Measurements from ENCODE around the gene ARHGDIA.

The ARHGDIA gene

GRCh38 chr17:81865733-81866439 lies 5.3 kb downstream of the ARHGDIA start:
- DNase-seq (ENCODE audit: low read depth in 1 of 2, low spot score in 1 of 2): no peak

- DNase-seq (ENCODE audit: low read depth in 1 of 2, low spot score in 1 of 2): no peak
These were observed 5.8 kb downstream of the ARHGDIA start for GRCh38 chr17:81865358-81865732.

- DNase-seq (ENCODE audit: low read depth in 1 of 2, low spot score in 1 of 2): no peak
These were observed 7.0 kb downstream of the ARHGDIA start for GRCh38 chr17:81863833-81864768.

- no peak for DNase-seq (ENCODE audit: low read depth in 1 of 2, low spot score in 1 of 2)
These were observed 7.9 kb downstream of the ARHGDIA start for GRCh38 chr17:81863123-81863675.

- DNase-seq (ENCODE audit: low read depth in 1 of 2, low spot score in 1 of 2): peak; percentile 98 to 99
These were observed 10.2 kb downstream of the ARHGDIA start for GRCh38 chr17:81860756-81861568.

GRCh38 chr17:81859906-81860755 lies 11.0 kb downstream of the ARHGDIA start, which contains the start of gene P4HB:
Gene P4HB (minus strand): TSS chr17:81860535. CDS start chr17:81860471, 64 bp downstream.
- peak in 1 of 2 donors; percentile 87 for DNase-seq (ENCODE audit: low read depth in 1 of 2, low spot score in 1 of 2)

GRCh38 chr17:81858967-81859905 lies 11.9 kb downstream of the ARHGDIA start:
- DNase-seq (ENCODE audit: low read depth in 1 of 2, low spot score in 1 of 2): no peak

GRCh38 chr17:81858170-81858966 lies 12.8 kb downstream of the ARHGDIA start:
- no peak for DNase-seq (ENCODE audit: low read depth in 1 of 2, low spot score in 1 of 2)

- no peak for DNase-seq (ENCODE audit: low read depth in 1 of 2, low spot score in 1 of 2)
These were observed 16.0 kb downstream of the ARHGDIA start for GRCh38 chr17:81854974-81855774.

- DNase-seq (ENCODE audit: low read depth in 1 of 2, low spot score in 1 of 2): no peak
These were observed 18.9 kb downstream of the ARHGDIA start for GRCh38 chr17:81852237-81852636.

- DNase-seq (ENCODE audit: low read depth in 1 of 2, low spot score in 1 of 2): no peak
These were observed 19.7 kb downstream of the ARHGDIA start for GRCh38 chr17:81851423-81851822.

GRCh38 chr17:81849457-81849856 lies 21.7 kb downstream of the ARHGDIA start:
- DNase-seq (ENCODE audit: low read depth in 1 of 2, low spot score in 1 of 2): no peak

GRCh38 chr17:81846743-81847689 lies 24.1 kb downstream of the ARHGDIA start:
- no peak for DNase-seq (ENCODE audit: low read depth in 1 of 2, low spot score in 1 of 2)

- DNase-seq (ENCODE audit: low read depth in 1 of 2, low spot score in 1 of 2): no peak
These were observed 25.0 kb downstream of the ARHGDIA start for GRCh38 chr17:81845881-81846742.

- DNase-seq (ENCODE audit: low read depth in 1 of 2, low spot score in 1 of 2): no peak
These were observed 25.8 kb downstream of the ARHGDIA start for GRCh38 chr17:81845361-81845760.

All from activated CD4-positive, alpha-beta T cell treated with anti-CD3 and anti-CD28 coated beads, Interleukin-2, amount 50 U/mL, for 24 hours (primary cell).